ENCODE data around the gene LBH.

DNA sequence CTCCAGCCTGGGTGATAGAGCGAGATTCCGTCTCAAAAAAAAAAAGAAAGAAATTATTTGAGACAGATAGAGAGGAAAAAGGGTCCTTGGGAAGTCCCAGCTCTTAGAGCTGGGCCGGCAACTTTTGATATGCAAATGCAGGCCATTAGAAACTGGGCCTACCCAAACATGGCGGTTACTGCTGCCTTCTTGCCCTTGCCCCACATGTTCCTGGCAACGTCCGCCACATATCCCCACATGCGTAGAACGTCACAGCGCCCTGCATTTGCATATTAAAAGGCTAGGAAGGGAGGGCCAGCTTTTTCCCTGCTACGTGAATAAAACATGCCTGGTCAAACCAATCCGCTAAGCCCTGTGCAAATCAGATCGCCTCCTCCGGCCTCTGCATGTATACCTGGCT is 40.7 kb upstream of the LBH start:
- TF ChIP-seq, protein P1, sequence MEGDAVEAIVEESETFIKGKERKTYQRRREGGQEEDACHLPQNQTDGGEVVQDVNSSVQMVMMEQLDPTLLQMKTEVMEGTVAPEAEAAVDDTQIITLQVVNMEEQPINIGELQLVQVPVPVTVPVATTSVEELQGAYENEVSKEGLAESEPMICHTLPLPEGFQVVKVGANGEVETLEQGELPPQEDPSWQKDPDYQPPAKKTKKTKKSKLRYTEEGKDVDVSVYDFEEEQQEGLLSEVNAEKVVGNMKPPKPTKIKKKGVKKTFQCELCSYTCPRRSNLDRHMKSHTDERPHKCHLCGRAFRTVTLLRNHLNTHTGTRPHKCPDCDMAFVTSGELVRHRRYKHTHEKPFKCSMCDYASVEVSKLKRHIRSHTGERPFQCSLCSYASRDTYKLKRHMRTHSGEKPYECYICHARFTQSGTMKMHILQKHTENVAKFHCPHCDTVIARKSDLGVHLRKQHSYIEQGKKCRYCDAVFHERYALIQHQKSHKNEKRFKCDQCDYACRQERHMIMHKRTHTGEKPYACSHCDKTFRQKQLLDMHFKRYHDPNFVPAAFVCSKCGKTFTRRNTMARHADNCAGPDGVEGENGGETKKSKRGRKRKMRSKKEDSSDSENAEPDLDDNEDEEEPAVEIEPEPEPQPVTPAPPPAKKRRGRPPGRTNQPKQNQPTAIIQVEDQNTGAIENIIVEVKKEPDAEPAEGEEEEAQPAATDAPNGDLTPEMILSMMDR (IDR thresholded peaks at IDR 0.05): no peak
- no peak for TF ChIP-seq POLR2A (IDR thresholded peaks at IDR 0.05)

Measured in thyroid gland (tissue), 4 donors.